22Rv1 (cell line): ENCODE data around the gene RREB1.
A peak's percentile ranks its signal among the peaks of the same experiment; 100 is the strongest.

Experiments
- H3K27ac ChIP-seq: fragments of 450-650 bp; 2 replicates; pipeline ENCODE4 v1.5.1; 2017
- CTCF ChIP-seq: fragments of 450-650 bp; IDR thresholded peaks from 2 replicates; pipeline ENCODE4 v1.5.1; 2017; ENCODE audit warnings: mild to moderate bottlenecking
- ZFX ChIP-seq: fragments of 450-650 bp; IDR thresholded peaks from 2 replicates; pipeline ENCODE4 v1.6.1; 2017; ENCODE audit warnings: antibody characterized with exemption, borderline replicate concordance

RREB1 gene

GRCh38 chr6:7108964-7109836, 1.4 kb downstream of the RREB1 start:
- no peak for TF ChIP-seq ZFX
- TF ChIP-seq CTCF = no peak
- H3K27ac ChIP-seq = peak overlapping the region; percentile 80

GRCh38 chr6:7110092-7110792, 2.5 kb downstream of the RREB1 start:
- TF ChIP-seq CTCF = no peak
- TF ChIP-seq ZFX = no peak
- no peak overlapping the region for H3K27ac ChIP-seq

GRCh38 chr6:7111095-7111690, 3.4 kb downstream of the RREB1 start:
- TF ChIP-seq ZFX (no peak), CTCF (no peak)
- no peak overlapping the region for H3K27ac ChIP-seq

GRCh38 chr6:7112171-7112570, 4.4 kb downstream of the RREB1 start:
- TF ChIP-seq ZFX (no peak), CTCF (no peak)
- no peak overlapping the region for H3K27ac ChIP-seq

GRCh38 chr6:7112741-7113313, 5.1 kb downstream of the RREB1 start:
- TF ChIP-seq ZFX = no peak
- no peak for TF ChIP-seq CTCF
- no peak overlapping the region for H3K27ac ChIP-seq

GRCh38 chr6:7114744-7115458, 7.1 kb downstream of the RREB1 start:
- TF ChIP-seq CTCF (no peak), ZFX (no peak)
- no peak overlapping the region for H3K27ac ChIP-seq
